K562 (cell line): ENCODE results near the gene RARG.

Source experiments
- CTCF ChIP-seq, 3 experiments: IDR thresholded peaks in 2 of 3; conservative IDR thresholded peaks in 1 of 3; 2 replicates each; pipeline ENCODE4 v1.5.1; 2011 to 2012; ENCODE audit warnings: low read length in 3 of 3, mild to moderate bottlenecking in 3 of 3, control low read depth in 2 of 3, improper control_type of control experiment in 1 of 3, inconsistent platforms in 1 of 3, low read depth in 1 of 3, mixed read lengths in 1 of 3, moderate library complexity in 1 of 3; ENCODE audit not compliant: insufficient read depth in 2 of 3
- EHMT2 ChIP-seq: fragments of 450-650 bp; IDR thresholded peaks from 2 replicates; pipeline ENCODE4 v1.6.1; 2018; ENCODE audit warnings: antibody characterized with exemption
- EWSR1 ChIP-seq: fragments of 450-650 bp; IDR thresholded peaks from 2 replicates; pipeline ENCODE4 v1.6.1; 2018; ENCODE audit warnings: borderline replicate concordance, mild to moderate bottlenecking, low read depth, moderate library complexity; ENCODE audit not compliant: partially characterized antibody
- JUN ChIP-seq, 2 experiments: sonication (generic) in 1 of 2; formaldehyde crosslinking in 1 of 2; IDR thresholded peaks; 2 replicates each; pipeline versions ENCODE4 v1.6.1 to v1.8.0; 2012 to 2022; ENCODE audit warnings: borderline replicate concordance in 2 of 2, mild to moderate bottlenecking in 2 of 2, improper control_type of control experiment in 1 of 2, low read depth in 1 of 2, low read length in 1 of 2, missing genetic modification reagents in 1 of 2
- JUNB ChIP-seq: fragments of 450-650 bp; formaldehyde crosslinking; conservative IDR thresholded peaks from 2 replicates; pipeline ENCODE4 v1.4.0; 2020; ENCODE audit warnings: mild to moderate bottlenecking
- POLR2A ChIP-seq: fragments of 450-650 bp; conservative IDR thresholded peaks from 2 replicates; pipeline ENCODE4 v1.6.1; 2016
- POLR2AphosphoS5 ChIP-seq: IDR thresholded peaks from 2 replicates; pipeline ENCODE4 v1.6.1; 2011; ENCODE audit warnings: mild to moderate bottlenecking, low read depth, low read length, moderate library complexity; ENCODE audit not compliant: control insufficient read depth, insufficient read depth
- ZNF253 ChIP-seq: fragments of 250-450 bp; sonication (Bioruptor Pico); conservative IDR thresholded peaks from 2 replicates; pipeline ENCODE4 v1.6.1; 2021; ENCODE audit warnings: mild to moderate bottlenecking
- ZNF280A ChIP-seq: fragments of 450-650 bp; IDR thresholded peaks from 2 replicates; pipeline ENCODE4 v1.6.1; 2018; ENCODE audit warnings: mild to moderate bottlenecking, low read depth; ENCODE audit not compliant: partially characterized antibody
- TF ChIP-seq, protein P1 (sequence below): fragments of 250-450 bp; sonication (Bioruptor Pico); IDR thresholded peaks from 2 replicates; pipeline ENCODE4 v1.5.0; 2021; ENCODE audit warnings: mild to moderate bottlenecking, borderline replicate concordance

DNA sequence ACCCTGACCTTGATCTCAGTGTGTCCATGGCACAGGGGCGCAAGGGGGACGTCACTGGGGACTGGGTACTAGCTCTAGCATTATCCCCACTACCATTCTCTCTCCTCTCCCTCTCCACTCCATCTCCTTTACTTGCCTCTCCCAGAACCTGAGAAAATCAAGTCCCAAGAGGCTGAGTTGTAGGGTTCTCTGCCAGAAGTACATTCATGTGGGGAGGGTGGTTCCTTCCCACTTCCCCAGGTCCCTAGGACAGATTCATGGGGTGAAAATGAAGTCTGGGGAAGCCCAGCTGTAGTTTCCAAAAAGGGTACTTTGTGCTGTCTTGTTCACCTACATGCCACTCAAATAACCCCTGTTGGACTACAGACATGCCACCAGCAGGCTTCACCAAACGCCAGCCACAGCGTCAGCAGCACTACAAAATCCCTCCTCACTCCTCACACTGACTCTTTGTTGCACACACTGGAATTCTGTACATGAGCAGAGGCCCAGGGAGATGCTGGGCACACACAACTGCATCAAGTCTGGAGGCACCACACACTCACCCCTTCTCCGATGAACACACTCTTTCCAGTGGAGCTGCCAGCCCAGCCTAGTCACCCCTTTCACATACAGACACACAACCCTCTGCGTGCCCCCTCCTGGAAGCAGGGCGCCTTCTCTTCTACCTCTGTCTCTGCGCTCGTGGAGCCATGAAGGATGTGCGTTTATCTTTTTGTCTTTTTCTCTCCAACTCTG lies 6.9 kb downstream of the RARG start:
- no peak for TF ChIP-seq CTCF (IDR thresholded peaks at IDR 0.05 in 2 of 3, conservative IDR thresholded peaks at IDR 0.05 in 1 of 3; ENCODE audit: insufficient read depth in 2 of 3, low read depth in 1 of 3, low read length in 3 of 3)
- TF ChIP-seq, protein P1, sequence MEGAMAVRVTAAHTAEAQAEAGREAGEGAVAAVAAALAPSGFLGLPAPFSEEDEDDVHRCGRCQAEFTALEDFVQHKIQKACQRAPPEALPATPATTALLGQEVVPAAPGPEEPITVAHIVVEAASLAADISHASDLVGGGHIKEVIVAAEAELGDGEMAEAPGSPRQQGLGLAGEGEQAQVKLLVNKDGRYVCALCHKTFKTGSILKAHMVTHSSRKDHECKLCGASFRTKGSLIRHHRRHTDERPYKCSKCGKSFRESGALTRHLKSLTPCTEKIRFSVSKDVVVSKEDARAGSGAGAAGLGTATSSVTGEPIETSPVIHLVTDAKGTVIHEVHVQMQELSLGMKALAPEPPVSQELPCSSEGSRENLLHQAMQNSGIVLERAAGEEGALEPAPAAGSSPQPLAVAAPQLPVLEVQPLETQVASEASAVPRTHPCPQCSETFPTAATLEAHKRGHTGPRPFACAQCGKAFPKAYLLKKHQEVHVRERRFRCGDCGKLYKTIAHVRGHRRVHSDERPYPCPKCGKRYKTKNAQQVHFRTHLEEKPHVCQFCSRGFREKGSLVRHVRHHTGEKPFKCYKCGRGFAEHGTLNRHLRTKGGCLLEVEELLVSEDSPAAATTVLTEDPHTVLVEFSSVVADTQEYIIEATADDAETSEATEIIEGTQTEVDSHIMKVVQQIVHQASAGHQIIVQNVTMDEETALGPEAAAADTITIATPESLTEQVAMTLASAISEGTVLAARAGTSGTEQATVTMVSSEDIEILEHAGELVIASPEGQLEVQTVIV (CRISPR knock-in tag): no peak
- no peak for TF ChIP-seq JUNB (CRISPR knock-in tag)
- TF ChIP-seq ZNF280A: no peak
- no peak for TF ChIP-seq POLR2A
- no peak for TF ChIP-seq JUN (IDR thresholded peaks at IDR 0.05; ENCODE audit: borderline replicate concordance, low read depth, low read length)
- no peak for TF ChIP-seq JUN (CRISPR knock-in tag; IDR thresholded peaks at IDR 0.05; ENCODE audit: borderline replicate concordance)
- TF ChIP-seq POLR2AphosphoS5: no peak
- TF ChIP-seq EWSR1: no peak
- TF ChIP-seq ZNF253: no peak
- no peak for TF ChIP-seq EHMT2
